ENCODE results near the gene NUDT1. TPM values are rescaled to one million over a fixed set of nuclear protein-coding genes. Genes with fewer than 3 reads are reported as not detected.

NUDT1 gene
- total RNA-seq, 1 experiment from 2014 or later: 42.2 TPM

DNA sequence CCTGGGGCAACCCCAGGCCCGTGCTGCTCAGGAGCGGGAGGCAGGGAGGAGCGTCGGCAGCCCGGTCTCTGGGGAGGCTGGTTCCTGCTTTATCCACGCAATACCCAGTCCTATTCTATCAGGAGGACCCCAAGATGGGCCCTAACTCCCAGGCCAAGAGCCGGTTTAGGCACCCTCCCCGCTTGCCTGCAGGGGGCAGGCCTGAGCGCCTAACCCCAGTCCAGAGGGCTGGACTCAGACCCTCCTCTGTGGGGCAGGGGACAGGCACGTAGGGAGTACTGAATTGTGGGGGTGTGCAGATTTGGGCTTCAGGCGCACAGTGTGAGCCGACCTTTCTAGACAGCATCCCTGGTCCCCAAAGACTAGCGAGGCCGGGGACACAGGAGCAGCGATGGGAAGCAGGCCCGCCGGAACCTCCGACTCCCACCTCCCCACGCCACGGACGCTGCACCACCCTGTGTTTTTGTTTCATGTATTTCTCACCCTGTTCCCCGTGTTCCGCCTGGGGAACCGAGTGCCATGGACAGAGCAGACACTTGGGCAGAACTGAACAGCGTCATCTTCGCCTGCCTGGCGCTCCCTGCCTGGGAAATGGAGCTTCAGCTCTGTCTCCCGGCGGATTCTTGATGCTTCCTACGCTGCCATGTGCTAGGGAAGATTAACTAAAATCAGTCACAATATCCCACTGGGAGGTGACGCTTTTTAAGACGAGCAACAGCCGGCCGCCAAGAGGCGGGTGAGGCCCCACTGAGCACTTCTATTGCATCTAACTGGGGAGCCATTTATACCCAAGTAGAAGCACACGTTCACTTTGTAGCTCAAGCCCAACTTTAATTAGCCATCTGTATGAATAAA is 5.3 kb downstream of the NUDT1 start:
- DNase-seq (ENCODE audit: extremely low read depth, low read depth): no peak

DNA sequence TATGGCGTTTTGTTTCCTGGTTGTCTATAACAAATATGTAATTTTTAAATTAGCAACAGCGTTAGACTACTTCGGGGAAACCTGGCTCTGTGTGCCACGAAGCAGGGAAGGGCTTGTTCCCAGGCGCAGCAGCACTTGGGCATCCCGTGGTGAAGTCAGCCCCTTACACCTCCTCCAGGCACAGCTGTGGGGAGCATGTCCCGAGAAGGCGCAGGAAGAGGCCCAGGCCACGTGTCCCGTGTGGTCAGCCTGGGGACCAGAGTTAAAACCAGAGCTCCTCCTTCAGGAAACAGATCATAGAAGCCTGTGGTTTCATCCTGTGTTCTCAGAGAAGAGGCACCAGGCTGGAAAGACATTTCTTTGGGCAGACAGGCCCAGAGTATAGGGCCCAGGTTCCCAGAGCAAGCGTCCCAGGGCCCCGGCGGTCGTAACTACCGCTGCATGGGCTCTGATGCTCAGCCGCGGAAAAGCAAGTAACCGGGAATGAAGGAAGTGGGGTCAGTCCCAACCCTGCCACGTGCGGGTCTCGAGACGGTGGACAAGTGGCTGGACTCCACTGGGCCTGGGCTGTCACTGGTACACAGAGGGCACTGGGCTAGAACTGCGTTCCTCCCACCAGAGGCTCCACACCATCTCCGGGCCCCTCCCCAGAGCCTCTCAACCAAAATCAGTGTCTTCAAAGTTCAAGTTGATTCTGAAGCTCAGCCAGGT is 7.1 kb downstream of the NUDT1 start:
- no peak for DNase-seq (ENCODE audit: extremely low read depth, low read depth)

DNA sequence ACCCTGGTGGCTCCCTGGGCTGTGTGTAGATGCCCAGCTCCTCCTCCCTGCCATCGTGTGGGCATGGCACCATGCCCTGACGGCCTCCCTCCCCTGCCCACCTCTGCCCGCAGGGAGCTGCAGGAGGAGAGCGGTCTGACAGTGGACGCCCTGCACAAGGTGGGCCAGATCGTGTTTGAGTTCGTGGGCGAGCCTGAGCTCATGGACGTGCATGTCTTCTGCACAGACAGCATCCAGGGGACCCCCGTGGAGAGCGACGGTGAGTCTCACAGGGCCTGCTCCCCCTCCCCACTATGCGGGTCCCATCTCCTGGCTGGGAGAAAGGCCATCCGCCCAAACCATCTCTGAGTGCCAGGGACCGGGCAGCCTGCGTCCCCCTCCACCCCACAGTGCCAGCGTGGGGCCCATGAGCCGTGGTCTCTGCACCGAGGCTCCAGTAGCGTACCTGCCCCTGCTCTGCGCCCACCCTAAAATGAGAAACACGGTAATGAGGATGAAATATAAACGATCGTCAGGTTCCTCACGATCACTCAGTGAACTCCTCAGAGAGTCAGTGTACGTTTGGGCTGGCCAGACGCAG is 7.8 kb downstream of the NUDT1 start:
- no peak for DNase-seq (ENCODE audit: extremely low read depth, low read depth)

DNA sequence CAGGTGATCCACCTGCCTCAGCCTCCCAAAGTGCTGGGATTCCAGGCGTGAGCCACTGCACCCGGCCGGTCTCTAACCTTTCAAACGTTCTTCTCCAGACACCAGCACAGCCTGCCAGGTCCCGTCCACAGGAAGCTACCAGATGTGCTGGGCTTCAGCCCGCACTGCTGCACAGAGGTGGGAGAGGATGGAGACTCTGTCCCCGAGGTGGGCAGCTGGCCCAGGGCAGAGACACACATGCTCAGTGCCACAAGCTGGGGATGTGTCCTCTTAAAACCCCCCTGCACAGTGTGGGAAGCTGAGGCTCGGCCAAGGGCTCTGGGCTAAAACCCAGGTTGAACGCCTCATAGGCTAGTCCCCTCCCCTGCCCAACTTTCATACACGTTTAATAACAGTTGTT is 9.4 kb downstream of the NUDT1 start:
- DNase-seq (ENCODE audit: extremely low read depth, low read depth): no peak

DNA sequence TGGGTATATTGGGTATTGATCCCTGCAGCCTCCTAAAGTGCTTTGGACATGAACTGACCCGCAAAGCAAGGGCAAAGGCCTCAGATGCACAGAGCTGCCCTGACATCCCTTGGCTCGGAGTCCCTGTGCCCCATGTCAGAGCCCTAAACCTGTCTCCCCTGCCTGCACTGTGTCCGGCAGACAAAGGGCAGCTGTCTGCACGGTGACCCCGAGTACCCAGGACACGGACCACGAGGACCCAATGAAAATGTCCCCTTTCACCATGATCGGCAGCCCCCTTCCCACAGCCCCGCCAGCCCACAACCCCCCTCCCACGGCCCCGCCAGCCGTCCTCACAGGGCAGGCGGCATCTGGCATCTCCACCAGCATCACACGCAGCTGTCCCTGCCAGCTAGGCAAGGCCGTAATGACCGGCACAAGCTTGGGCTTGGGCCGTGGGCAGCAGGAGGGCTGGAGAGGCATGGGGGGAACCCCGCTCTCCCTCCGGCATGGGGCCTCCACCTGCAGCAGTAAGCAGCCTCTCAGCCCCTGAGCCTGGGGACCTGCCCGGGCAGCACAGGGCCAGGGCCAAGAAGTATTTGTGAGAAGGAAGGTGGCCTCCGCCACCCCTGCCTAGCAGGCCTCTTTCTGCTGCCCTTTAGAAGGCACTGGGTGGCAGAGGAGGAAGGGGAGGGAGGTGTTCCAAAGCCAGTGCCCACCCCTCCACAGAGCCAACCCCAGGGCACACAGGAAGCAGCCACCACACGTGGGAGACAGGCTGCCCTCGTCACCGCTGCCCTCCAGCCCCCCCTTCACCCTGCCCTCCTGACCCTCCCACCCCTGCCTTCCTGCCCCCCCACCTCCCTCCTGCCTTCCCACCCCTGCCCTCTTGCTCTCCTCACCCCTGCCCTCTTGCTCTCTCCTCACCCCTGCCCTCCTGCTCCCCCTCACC is 10.1 kb downstream of the NUDT1 start:
- no peak for DNase-seq (ENCODE audit: extremely low read depth, low read depth)

DNA sequence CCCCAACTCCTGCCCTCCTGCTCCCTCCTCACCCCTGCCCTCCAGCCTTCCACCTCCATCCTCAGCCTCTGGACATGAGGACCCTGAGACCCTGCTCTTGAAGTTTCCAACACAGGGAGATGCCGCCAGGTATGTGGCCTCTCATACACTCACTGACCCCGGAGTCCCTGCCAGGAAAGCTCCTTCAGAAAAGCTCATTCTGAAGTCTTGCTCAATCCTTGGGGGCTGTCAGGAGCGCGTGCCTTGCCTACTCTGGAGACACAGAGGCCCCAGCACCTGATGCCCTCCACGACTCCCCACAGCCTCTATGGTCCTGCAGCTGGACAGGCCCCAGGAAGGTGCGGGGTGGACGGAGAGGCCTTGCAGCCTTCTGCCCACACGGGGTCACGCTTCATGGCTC is 11.0 kb downstream of the NUDT1 start:
- DNase-seq (ENCODE audit: extremely low read depth, low read depth): no peak

DNA sequence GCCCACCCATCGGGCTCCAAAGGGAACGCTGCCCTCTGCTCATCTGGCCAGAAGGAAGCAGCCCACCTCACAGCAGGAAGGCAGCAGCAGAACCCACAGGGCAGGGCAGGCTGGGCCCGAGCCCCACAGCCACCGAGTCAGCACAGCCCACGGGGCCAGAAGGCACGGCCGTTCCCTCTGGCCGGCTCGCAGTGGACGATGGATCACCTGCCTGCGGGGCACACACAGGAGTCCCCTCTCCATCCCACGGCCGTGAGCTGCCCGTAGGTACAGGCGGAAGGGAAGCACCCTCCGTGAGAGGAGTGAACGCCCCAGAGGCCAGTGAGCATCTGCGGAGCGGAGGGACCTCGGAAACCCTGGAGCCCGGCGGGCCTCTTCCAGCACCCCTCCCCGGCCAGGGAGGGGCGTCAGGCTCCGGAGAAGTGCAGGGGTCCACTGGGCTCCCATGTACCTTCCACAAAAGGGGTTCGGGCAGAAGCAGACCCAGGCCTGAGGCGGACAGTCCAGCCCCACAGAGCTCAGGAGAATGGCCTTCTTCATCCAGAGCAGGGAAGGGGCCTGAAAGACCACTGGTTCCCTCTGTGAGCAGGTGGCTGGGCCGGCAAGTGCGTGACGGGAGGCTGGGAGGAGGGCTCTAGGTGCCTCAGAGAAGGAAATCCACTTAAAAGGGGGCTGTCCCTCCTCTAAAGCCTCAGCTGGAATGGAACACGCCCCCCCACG is 11.7 kb downstream of the NUDT1 start:
- no peak for DNase-seq (ENCODE audit: extremely low read depth, low read depth)

DNA sequence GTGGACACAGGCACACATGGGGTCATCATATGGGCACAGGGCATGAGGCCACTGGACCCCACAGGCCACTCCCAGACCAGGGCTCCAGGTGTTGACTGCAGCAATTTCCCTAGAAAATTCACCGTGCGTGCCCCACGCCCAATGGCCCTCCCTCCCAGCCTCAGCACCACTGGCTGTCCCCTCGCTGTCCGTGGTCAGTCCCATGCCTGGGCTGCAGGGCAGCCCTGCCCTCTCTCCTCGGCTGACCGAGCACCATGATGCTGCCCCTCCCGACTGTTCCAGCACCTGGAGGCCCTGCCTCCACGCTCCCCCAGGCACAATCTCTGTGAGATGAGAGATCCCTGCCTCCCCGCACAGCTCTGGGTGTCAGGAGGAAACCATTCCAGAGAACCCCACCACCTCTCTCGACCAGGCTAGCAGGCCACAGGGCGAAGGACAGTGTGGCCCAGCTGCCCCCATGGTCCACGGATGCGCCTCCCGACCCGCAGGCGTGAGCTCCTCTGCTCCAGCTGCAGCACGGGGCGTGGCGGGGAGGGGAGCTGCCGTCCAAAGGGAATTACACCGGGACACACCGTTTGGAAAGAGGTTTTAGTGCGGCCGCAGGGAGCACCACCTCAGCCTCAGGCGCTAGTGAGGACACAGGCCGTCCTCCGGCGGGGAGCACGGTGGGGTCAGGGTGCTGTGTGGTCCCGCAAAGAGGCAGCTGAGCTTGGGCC is 12.6 kb downstream of the NUDT1 start:
- no peak for DNase-seq (ENCODE audit: extremely low read depth, low read depth)

DNA sequence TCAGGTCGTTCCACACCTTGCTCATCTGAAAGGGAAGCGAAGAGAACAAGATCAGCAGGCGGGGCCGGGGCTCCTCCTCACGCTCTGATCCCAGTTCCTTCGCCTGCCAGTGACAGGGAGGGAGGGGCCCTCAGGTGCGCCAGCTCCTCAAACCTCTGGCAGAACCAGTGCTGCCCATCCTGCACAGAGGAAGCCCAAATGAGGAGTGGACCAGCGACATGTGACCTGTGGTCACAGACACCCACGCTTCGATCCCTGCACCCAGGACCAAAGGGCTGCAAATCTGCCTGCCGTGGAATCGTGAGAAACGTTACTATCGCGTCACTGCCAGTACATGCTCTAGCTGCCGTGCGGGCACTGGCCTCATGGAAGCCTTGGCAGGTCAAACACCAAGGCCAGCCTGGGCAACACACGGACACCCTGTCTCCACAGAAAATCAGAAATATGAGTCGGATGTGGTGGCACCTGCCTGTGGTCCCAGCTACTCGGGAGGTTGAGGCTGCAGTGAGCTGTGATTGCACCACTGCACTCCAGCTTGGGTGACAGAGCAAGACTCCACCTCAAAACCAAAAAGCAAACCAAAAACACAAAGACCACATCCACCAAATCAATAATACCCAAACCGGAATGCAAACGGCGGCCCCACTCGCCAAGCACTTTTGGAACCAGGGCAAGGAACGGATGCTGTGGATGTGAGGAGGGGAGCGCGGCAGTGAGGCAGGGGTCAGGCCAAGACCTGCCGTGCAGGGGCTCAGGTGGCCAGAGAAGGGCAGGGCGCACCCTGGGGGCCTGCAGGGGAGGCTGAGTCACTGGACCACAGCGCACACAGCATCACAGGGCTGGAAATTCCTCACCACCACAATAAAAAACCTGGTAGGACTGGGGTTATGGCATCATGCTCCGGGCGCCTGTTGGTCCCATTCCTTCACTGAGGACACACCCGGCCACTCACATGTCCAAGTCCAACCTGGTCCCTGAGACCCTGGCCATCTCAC is 13.4 kb downstream of the NUDT1 start:
- no peak for DNase-seq (ENCODE audit: extremely low read depth, low read depth)

DNA sequence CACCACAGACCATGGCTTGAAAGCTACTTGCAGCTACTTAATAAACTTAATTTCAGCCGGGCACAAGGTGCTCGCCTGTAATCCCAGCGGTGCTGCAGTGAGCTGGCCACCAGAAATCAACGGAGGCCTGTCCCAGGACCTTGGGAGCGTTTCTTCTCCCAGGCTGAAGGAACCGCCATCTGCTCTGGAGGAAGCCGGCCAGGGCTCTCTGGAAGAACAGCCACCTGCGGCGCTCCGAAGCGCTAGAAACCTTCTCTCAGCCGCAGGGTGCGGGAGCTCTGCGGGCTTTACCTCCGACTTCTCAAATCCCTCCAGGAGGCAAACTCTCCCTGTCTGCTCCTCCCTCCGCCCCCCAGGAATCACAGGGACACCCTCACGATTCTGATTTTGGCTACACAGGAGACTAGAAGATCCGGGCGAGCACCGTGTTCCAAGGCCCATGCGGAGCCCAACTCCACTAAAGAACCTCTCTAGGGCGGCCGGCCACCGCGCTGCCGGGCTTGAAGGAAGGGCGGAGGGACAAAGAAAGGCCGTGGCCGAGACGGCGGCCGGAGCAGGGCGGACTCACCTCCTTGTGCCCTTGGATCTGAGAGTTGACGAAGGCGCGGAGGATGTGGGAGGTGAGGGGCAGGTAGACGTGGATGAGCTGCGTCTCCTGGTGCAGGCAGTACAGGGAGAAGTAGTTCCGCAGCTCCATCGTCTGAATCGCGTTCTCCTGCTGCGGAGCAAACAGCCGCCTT is 14.4 kb downstream of the NUDT1 start:
- DNase-seq (ENCODE audit: extremely low read depth, low read depth): no peak

DNA sequence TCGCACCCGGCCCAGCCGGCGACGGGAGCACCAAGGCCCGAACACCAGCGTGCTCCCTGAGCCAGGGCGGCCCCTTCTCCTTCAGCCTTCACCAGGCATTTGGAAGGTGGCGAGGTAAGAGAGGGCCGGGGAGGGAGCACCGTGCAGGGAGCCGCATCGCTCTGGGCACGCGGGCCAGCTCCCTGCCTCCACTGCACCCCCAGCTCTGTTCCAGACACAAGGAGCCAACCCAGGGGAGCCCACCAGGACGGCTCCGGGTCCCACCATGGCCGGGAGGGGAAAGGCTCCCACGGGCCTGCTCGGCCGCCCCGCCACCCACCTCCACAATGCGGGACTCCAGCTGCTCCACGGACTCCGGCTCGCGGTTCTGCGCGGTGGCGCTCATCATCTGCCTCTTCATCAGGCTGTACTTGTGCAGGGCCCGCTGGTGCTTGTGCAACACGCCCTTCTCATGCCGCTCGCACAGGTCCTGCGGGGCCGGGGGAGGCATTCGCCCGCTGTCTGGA is 15.1 kb downstream of the NUDT1 start:
- DNase-seq (ENCODE audit: extremely low read depth, low read depth): no peak

DNA sequence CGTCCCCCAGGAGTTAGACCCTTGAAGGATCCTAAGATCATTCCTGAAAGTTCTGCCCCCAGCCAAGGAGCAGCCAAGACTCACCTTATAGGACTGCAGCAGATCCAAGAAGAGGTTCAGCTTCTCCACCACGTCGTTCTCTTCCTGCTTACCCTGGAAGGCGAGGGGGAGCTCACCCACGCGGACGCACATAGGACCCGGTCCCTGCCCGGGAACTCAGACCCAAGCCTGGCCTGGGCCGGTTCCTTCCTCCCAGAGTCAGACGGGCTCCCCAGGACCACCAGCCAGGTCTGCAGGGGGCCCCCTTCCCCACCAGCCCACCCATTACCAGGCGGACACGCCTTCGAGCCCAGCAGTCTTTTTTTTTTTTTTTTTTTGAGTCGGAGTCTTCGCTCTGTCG is 15.6 kb downstream of the NUDT1 start:
- DNase-seq (ENCODE audit: extremely low read depth, low read depth): no peak

DNA sequence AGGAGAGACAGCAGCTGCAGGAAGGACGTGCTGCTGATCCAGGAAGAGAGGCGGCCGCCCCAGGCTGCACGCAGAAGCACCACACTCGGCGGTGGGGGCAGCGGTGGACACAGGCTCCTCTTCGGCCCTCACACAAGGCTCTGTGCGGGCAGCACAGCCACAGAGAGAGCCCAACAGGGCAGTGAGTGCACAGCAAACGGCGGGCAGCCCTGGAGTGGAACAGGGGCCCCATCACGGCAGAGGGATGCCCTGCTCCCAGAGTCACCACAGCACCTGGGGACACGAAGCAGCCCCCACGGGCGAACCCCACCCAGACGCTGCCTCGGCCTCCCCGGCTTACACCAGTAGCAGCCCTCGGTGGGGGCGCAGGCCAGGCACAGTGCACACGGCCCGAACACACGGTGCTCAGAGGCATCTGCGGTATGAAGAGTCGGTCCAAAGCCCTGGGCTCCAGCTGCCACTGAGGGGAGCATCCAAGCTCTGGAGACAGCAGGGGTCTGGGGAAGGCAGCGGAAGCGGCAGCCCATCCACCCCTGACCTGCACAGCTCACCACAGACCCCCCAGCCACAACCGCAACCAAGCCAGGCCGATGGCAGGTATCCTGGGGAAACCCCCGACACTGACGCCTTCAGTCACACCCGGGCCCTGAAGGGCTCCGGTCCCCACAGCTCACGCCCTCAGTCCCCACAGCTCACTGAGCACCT is 16.8 kb downstream of the NUDT1 start:
- no peak for DNase-seq (ENCODE audit: extremely low read depth, low read depth)

DNA sequence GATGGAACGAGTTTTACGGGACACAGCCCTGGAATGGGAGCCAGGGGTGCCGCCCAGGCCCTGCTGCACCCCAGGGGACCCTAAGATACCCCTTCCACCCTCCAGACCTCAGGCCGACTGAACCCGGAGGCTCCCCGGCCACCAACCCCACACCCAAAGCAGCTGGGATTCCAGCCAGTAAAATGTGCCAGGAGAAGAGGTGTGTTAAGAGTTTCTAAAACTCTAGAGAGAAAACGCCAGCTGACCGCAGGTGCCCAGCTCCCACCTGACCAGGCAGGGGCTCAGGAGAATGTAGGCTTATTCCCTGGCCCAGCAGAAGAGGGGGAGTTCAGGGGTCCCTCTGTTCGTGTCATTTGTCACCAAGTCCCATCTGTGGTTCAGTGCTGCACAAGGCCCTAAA is 17.5 kb downstream of the NUDT1 start:
- DNase-seq (ENCODE audit: extremely low read depth, low read depth): no peak

DNA sequence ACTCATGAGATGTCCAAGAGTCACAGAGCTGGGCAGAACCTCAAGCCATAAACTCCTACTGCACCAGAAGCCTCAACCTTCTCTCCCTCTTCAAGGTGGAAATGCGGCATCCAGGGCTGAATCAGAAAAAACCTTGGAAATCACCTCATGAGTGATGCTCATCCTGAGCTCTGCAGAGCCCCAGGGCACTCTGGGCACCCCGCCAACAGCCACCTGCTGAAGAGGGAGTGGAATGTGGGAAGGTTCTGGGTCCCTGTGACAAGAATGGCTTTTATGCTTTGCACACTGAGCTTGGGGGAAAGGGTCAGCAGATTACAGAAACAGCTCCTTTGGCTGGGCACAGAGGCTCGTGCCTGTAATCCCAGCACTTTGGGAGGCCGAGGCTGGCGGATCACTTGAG is 18.8 kb downstream of the NUDT1 start:
- no peak for DNase-seq (ENCODE audit: extremely low read depth, low read depth)

DNA sequence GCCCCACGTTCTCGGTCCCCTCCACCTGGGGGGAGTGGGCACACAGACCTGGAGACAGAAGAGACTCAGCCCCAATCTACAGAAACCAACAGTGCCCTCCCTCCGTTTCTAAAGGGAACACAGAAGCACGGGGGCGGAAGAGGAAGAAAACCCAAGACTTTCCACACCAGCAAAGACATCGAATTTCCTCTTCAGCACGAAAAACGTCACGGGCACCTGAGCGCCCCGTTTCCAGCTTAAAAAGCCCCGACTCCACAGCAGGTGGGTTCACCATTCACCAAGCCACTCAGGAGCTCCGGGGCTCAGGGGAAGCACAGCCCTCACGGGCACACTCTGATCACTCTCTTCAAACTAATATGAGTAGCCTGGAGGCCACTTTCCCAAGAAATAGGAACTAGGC is 19.6 kb downstream of the NUDT1 start:
- no peak for DNase-seq (ENCODE audit: extremely low read depth, low read depth)

DNA sequence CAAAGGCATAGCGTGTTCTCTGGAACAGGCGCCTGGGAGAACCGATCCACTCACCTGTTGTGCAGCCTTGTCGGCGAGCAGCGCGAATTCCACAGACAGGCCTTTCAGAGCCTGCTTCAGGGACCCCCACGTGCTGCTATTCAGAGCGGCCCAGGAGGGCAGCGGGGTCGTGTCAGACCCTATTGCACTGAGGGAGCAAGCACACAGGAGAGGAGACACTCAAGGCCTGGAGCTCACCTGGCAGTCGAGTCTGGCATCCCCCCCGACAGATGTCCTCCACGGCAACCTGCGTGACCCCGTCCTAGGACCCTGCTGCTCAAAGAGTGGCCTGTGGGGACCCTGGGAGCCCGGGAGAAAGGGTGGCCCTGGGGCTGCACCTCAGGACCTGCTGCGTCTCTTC is 21.1 kb downstream of the NUDT1 start:
- DNase-seq (ENCODE audit: extremely low read depth, low read depth): no peak

Data from NCI-H460 (cell line).